GM12878 (cell line): Measurements from ENCODE around the gene KDF1. TPM values are rescaled to one million over a fixed set of nuclear protein-coding genes. Genes with fewer than 3 reads are reported as not detected.

ENCODE experiments used
- ATAC-seq: fragments of 200-7000 bp; cut with Tn5 transposase; 3 replicates; pipeline ENCODE4 v1.9.1; 2020; ENCODE audit warnings: mild to moderate bottlenecking, moderate library complexity
- Bru-seq: library from RNA; stranded (reverse); fragments of 400-500 nt; gene quantifications from one replicate; lab custom pipeline; 2021; lab: Mats Ljungman, UMichigan
- BruChase-seq, 2 experiments: library from RNA; stranded (reverse); fragments of 400-500 nt; gene quantifications; one replicate each; lab custom pipeline; 2021; lab: Mats Ljungman, UMichigan
- BruUV-seq: library from RNA; stranded (reverse); fragments of 400-500 nt; replicated peaks from 2 replicates; lab custom pipeline; 2021; lab: Mats Ljungman, UMichigan
- CTCF ChIA-PET: fragments of 300-600 bp; sonication (Branson Sonifier 250); formaldehyde crosslinking; extraction: SDS; loops from one replicate; lab custom pipeline; 2021; ENCODE audit warnings: inconsistent platforms; lab: Yijun Ruan, JAX
- POLR2A ChIA-PET: fragments of 350-600 bp; formaldehyde crosslinking; extraction: SDS; loops from one replicate; lab custom pipeline; 2021; ENCODE audit warnings: inconsistent platforms; lab: Charles Lee
- RAD21 ChIA-PET: fragments of 300-600 bp; sonication (Branson Sonifier 250); formaldehyde crosslinking; loops from one replicate; lab custom pipeline; 2023; ENCODE audit warnings: antibody characterized with exemption; ENCODE audit not compliant: unreplicated experiment; lab: Charles Lee
- SMC1A ChIA-PET: fragments of 300-600 bp; sonication (Branson Sonifier 250); formaldehyde crosslinking; loops from one replicate; lab custom pipeline; 2023; ENCODE audit not compliant: unreplicated experiment, uncharacterized antibody; lab: Charles Lee
- DNase-seq: peaks from one replicate; pipeline ENCODE4 v3.0.0-alpha.2; 2011; ENCODE audit warnings: low read depth, low spot score
- FAIRE-seq: peaks from 3 replicates; lab custom pipeline; 2011; peaks lifted over from hg19 to GRCh38; lab: Jason Lieb, UNC
- H2AFZ ChIP-seq: 2 replicates; pipeline ENCODE4 v1.6.0; 2011; ENCODE audit warnings: low read depth, low read length, control low read depth; ENCODE audit not compliant: control insufficient read depth
- H3K27ac ChIP-seq: 2 replicates; pipeline ENCODE4 v1.5.1; 2011; ENCODE audit warnings: control low read depth; ENCODE audit not compliant: control insufficient read depth, insufficient read depth
- H3K27me3 ChIP-seq, 2 experiments: replicated peaks in 1 of 2; 2 replicates each; pipeline versions ENCODE4 v1.6.0 to v1.6.1; 2011; ENCODE audit warnings: low read length in 1 of 2; ENCODE audit not compliant: control insufficient read depth in 2 of 2, insufficient read depth in 2 of 2
- H3K36me3 ChIP-seq, 2 experiments: 2 replicates each; pipeline ENCODE4 v1.5.1; 2011; ENCODE audit warnings: low read length in 1 of 2; ENCODE audit not compliant: control insufficient read depth in 2 of 2, insufficient read depth in 2 of 2
- H3K4me1 ChIP-seq: 2 replicates; pipeline ENCODE4 v1.6.1; 2011; ENCODE audit warnings: mild to moderate bottlenecking, low read length, moderate library complexity, mixed read lengths; ENCODE audit not compliant: control insufficient read depth, insufficient read depth
- H3K4me2 ChIP-seq: 2 replicates; pipeline ENCODE4 v1.6.0; 2011; ENCODE audit warnings: control low read depth; ENCODE audit not compliant: control insufficient read depth, insufficient read depth
- H3K4me3 ChIP-seq: fragments of 200-600 bp; sonication (generic); 2 replicates; pipeline ENCODE4 v1.5.1; 2016
- H3K79me2 ChIP-seq: 2 replicates; pipeline ENCODE4 v1.6.0; 2011; ENCODE audit warnings: low read length; ENCODE audit not compliant: control insufficient read depth, insufficient read depth
- H3K9ac ChIP-seq: 2 replicates; pipeline ENCODE4 v1.8.0; 2011; ENCODE audit warnings: low read length, control low read depth, mixed read lengths; ENCODE audit not compliant: control insufficient read depth, insufficient read depth
- H3K9me3 ChIP-seq: replicated peaks from 3 replicates; pipeline ENCODE4 v1.5.1; 2011; ENCODE audit warnings: mild to moderate bottlenecking, low read length; ENCODE audit not compliant: control insufficient read depth, insufficient read depth
- H4K20me1 ChIP-seq: 2 replicates; pipeline ENCODE4 v1.6.0; 2011; ENCODE audit not compliant: control insufficient read depth, insufficient read depth
- CREB1 ChIP-seq: IDR thresholded peaks from 2 replicates; pipeline ENCODE4 v1.6.1; 2012; ENCODE audit warnings: low read depth, mild to moderate bottlenecking, inconsistent platforms
- HDGF ChIP-seq: fragments of 450-650 bp; IDR thresholded peaks from 2 replicates; pipeline ENCODE4 v1.6.1; 2016; ENCODE audit warnings: antibody characterized with exemption
- JUND ChIP-seq: IDR thresholded peaks from 2 replicates; pipeline ENCODE4 v1.6.1; 2012; ENCODE audit warnings: low read depth, mild to moderate bottlenecking, low read length, improper control_type of control experiment, moderate library complexity
- RELA ChIP-seq: fragments of 450-650 bp; IDR thresholded peaks from 2 replicates; pipeline ENCODE4 v1.8.0; 2014; ENCODE audit warnings: borderline replicate concordance; ENCODE audit not compliant: partially characterized antibody
- SP1 ChIP-seq: IDR thresholded peaks from one replicate; pipeline ENCODE4 v1.6.1; 2011; ENCODE audit warnings: low read depth, low read length
- TCF3 ChIP-seq: IDR thresholded peaks from 2 replicates; pipeline ENCODE4 v1.6.1; 2012; ENCODE audit warnings: low read depth, mild to moderate bottlenecking, low read length, borderline replicate concordance; ENCODE audit not compliant: insufficient read depth
- WGBS: methylation state at CpG from one replicate; pipeline ENCODE4 v1.1.6; 2016; ENCODE audit warnings: low lambda C conversion rate; ENCODE audit not compliant: insufficient replicate concordance, insufficient coverage; ENCODE audit errors: missing lambda C conversion rate; 5-methylcytosine and 5-hydroxymethylcytosine counted together
- in situ Hi-C: fragments of 300-500 bp; cut with MboI; formaldehyde crosslinking; loops from 9 replicates; pipeline ENCODE4 v1.14.3; 2018; ENCODE audit warnings: mixed read lengths
- intact Hi-C: fragments of 100-400 bp; cut with micrococcal nuclease; formaldehyde crosslinking; loops from one replicate; pipeline ENCODE4 v1.14.2; 2022; ENCODE audit not compliant: unreplicated experiment
- long read RNA-seq, 2 experiments: library from polyadenylated mRNA; unstranded; transcript quantifications; one replicate each; pipeline ENCODE4 v2.0.0, GENCODE V29; 2019 to 2020
- polyA minus RNA-seq, 3 experiments: library from RNA; depleted of rRNA, polyadenylated mRNA; stranded (reverse); fragments of >200 nt; gene quantifications; 2 replicates each; pipeline ENCODE4 v1.2.3, GENCODE V29; 2011
- polyA plus RNA-seq, 11 experiments: library from polyadenylated mRNA; depleted of rRNA in 4 of 11; unstranded in 6 of 11; stranded (reverse) in 5 of 11; fragments of >200 nt; fragmentation: Nextera tagmentation in 4 of 11; fragmentation: Illumina TruSeq in 1 of 11; extraction: Ambion mirVana in 4 of 11; extraction: Trizol in 1 of 11; gene quantifications; 1 replicate in 1 of 11; 2 replicates in 10 of 11; pipeline versions ENCODE4 v1.2.1 to v1.2.3, GENCODE V29; 2011 to 2016; ENCODE audit warnings: inconsistent platforms in 2 of 11, missing spikeins in 2 of 11, low read depth in 1 of 11
- total RNA-seq, 4 experiments: library from RNA; depleted of rRNA in 3 of 4; stranded (reverse); fragments of >200 nt in 3 of 4; fragmentation: Illumina TruSeq in 1 of 4; extraction: Trizol in 1 of 4; gene quantifications; 2 replicates each; pipeline versions ENCODE4 v1.2.1 to v1.2.3, GENCODE V29; 2013 to 2021
- TF ChIP-seq, protein P1 (sequence below), 3 experiments: IDR thresholded peaks in 2 of 3; conservative IDR thresholded peaks in 1 of 3; 2 replicates each; pipeline ENCODE4 v1.5.1; 2011; ENCODE audit warnings: low read depth in 3 of 3, low read length in 3 of 3, mild to moderate bottlenecking in 3 of 3, control low read depth in 2 of 3, moderate library complexity in 2 of 3, inconsistent platforms in 1 of 3, mixed read lengths in 1 of 3; ENCODE audit not compliant: control insufficient read depth in 2 of 3, insufficient read depth in 1 of 3; ENCODE audit errors: extremely low read depth in 1 of 3

KDF1 gene, protein sequence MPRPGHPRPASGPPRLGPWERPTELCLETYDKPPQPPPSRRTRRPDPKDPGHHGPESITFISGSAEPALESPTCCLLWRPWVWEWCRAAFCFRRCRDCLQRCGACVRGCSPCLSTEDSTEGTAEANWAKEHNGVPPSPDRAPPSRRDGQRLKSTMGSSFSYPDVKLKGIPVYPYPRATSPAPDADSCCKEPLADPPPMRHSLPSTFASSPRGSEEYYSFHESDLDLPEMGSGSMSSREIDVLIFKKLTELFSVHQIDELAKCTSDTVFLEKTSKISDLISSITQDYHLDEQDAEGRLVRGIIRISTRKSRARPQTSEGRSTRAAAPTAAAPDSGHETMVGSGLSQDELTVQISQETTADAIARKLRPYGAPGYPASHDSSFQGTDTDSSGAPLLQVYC
- not detected in 2 replicates for total RNA-seq (2013; cell fraction: nucleolus; rRNA removed)
- total RNA-seq (2014; rRNA removed) (0.27 TPM in 1 of 2 replicates, not detected in the other), total RNA-seq (2014; rRNA removed; fragmentation: Illumina TruSeq; extraction: Trizol) (not detected in 2 replicates), total RNA-seq (2021) (0.24 TPM in 1 of 2 replicates, not detected in the other), polyA plus RNA-seq (2011; rRNA removed) (0.04 TPM in 1 of 2 replicates, not detected in the other), polyA plus RNA-seq (2014; fragmentation: Illumina TruSeq; extraction: Trizol) (0.03 TPM in 1 of 2 replicates, not detected in the other), polyA plus RNA-seq (2014; fragmentation: Nextera tagmentation; extraction: Ambion mirVana) (not detected), polyA plus RNA-seq (2014; rRNA removed) (not detected in 2 replicates), polyA plus RNA-seq (2016; fragmentation: Nextera tagmentation; extraction: Ambion mirVana) (under 1 TPM in 1 of 2 experiments, not detected in 1; 0.13 TPM), polyA minus RNA-seq (2011; rRNA and poly(A)+ RNA removed) (not detected in 2 replicates), Bru-seq, nascent RNA (percentile 16 among the genes with signal in this experiment), BruChase-seq, experiment 1, labeled RNA remaining after a 6-hour chase (not detected), BruChase-seq, experiment 2, labeled RNA remaining after a 2-hour chase (percentile 14 among the genes with signal in this experiment)
- polyA plus RNA-seq (2011; ENCODE audit: low read depth) = not detected
- not detected in 2 replicates for polyA plus RNA-seq (2011; cell fraction: cytosol; rRNA removed)
- polyA plus RNA-seq (2011; cell fraction: nucleus; rRNA removed) = not detected in 2 replicates
- 0.28 and 0.38 TPM in 2 replicates for polyA plus RNA-seq (2012)
- polyA minus RNA-seq (2011; cell fraction: cytosol; rRNA and poly(A)+ RNA removed) = not detected in 2 replicates
- polyA minus RNA-seq (2011; cell fraction: nucleus; rRNA and poly(A)+ RNA removed) = not detected in 2 replicates
- long read RNA-seq, experiment 1 = 0 reads
- long read RNA-seq, experiment 2 = 0 reads

GRCh38 chr1:26959722-26960624 lies at the start of gene KDF1:
Gene KDF1 (minus strand): TSS chr1:26960468. CDS start chr1:26952380, 8,088 bp downstream.
- 2% methylated on average over 55 of the region's 86 CpGs for WGBS
- in situ Hi-C loops (no loop called here), intact Hi-C loops (no loop called here)
- no peaks in the 10 kb centered on the region for H3K79me2 ChIP-seq
- H3K4me3 ChIP-seq = peak within 1 kb of the TSS; percentile 50; the same call in 1 of the 2 replicates
- H3K9me3 ChIP-seq = no peaks in the 10 kb centered on the region; the same call in 2 of the 3 replicates
- TF ChIP-seq CREB1 (no peak), HDGF (no peak), JUND (no peak), TCF3 (0 out of 2 replicates have a peak, but pooled peaks have one; percentile 51), RELA (no peak), SP1 (no peak)
- TF ChIP-seq, protein P1, sequence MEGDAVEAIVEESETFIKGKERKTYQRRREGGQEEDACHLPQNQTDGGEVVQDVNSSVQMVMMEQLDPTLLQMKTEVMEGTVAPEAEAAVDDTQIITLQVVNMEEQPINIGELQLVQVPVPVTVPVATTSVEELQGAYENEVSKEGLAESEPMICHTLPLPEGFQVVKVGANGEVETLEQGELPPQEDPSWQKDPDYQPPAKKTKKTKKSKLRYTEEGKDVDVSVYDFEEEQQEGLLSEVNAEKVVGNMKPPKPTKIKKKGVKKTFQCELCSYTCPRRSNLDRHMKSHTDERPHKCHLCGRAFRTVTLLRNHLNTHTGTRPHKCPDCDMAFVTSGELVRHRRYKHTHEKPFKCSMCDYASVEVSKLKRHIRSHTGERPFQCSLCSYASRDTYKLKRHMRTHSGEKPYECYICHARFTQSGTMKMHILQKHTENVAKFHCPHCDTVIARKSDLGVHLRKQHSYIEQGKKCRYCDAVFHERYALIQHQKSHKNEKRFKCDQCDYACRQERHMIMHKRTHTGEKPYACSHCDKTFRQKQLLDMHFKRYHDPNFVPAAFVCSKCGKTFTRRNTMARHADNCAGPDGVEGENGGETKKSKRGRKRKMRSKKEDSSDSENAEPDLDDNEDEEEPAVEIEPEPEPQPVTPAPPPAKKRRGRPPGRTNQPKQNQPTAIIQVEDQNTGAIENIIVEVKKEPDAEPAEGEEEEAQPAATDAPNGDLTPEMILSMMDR (IDR thresholded peaks at IDR 0.05 in 2 of 3, conservative IDR thresholded peaks at IDR 0.05 in 1 of 3; ENCODE audit: control insufficient read depth in 2 of 3, extremely low read depth in 1 of 3, insufficient read depth in 1 of 3, low read depth in 3 of 3, low read length in 3 of 3) = peak in 2 of 3 experiments; percentile 2 to 16; a peak in 1 of 6 replicates
- peak; percentile 46; the same call in 2 of the 3 replicates for ATAC-seq
- peaks cover 6 to 7% of the 10 kb centered on the region in 2 experiments for H3K27me3 ChIP-seq
- no peak within 1 kb of the TSS for H3K9ac ChIP-seq
- peak within 1 kb of the TSS; percentile 72; the same call in 1 of the 2 replicates for H3K4me2 ChIP-seq
- CTCF ChIA-PET = no interaction called here
- no peaks in the 10 kb centered on the region for H3K4me1 ChIP-seq
- FAIRE-seq = no peak
- SMC1A ChIA-PET = no interaction called here
- BruUV-seq = no TSS peak
- RAD21 ChIA-PET = no interaction called here
- no peaks in the 10 kb centered on the region for H3K36me3 ChIP-seq
- peak within 1 kb of the TSS; percentile 61 for H2AFZ ChIP-seq
- H4K20me1 ChIP-seq = no peaks in the 10 kb centered on the region
- POLR2A ChIA-PET = no interaction called here
- no peak for DNase-seq
- no peak within 1 kb of the TSS for H3K27ac ChIP-seq
